Loucy (cell line): ENCODE results near the gene ZNF644.

Experiments
- H2AFZ ChIP-seq: fragments of 200-600 bp; sonication (generic); 2 replicates; pipeline ENCODE4 v1.6.0; 2016; ENCODE audit warnings: antibody characterized with exemption, mild to moderate bottlenecking, low read length, moderate library complexity
- H3F3A ChIP-seq: fragments of 200-600 bp; 2 replicates; pipeline ENCODE4 v1.6.0; 2016; ENCODE audit warnings: antibody characterized with exemption, low read depth, mild to moderate bottlenecking
- H3K27me3 ChIP-seq: fragments of 200-600 bp; sonication (generic); 2 replicates; pipeline ENCODE4 v1.6.1; 2014; ENCODE audit warnings: low read length, mild to moderate bottlenecking; ENCODE audit not compliant: insufficient read depth, poor library complexity, severe bottlenecking
- H3K36me3 ChIP-seq: fragments of 200-600 bp; sonication (generic); 2 replicates; pipeline ENCODE4 v1.6.1; 2016; ENCODE audit warnings: low read length; ENCODE audit not compliant: insufficient read depth
- H3K4me1 ChIP-seq: fragments of 200-600 bp; sonication (generic); 2 replicates; pipeline ENCODE4 v1.5.1; 2014; ENCODE audit warnings: low read length, mild to moderate bottlenecking; ENCODE audit not compliant: insufficient read depth, poor library complexity, severe bottlenecking
- H3K4me2 ChIP-seq: fragments of 200-600 bp; sonication (generic); 2 replicates; pipeline ENCODE4 v1.6.0; 2014; ENCODE audit warnings: antibody characterized with exemption, low read length, low read depth, mild to moderate bottlenecking; ENCODE audit not compliant: poor library complexity, severe bottlenecking
- H3K4me3 ChIP-seq: fragments of 200-600 bp; sonication (generic); 2 replicates; pipeline ENCODE4 v1.5.1; 2014; ENCODE audit warnings: low read length, mild to moderate bottlenecking, mixed read lengths; ENCODE audit not compliant: poor library complexity, severe bottlenecking
- H3K79me2 ChIP-seq: fragments of 200-600 bp; sonication (generic); 2 replicates; pipeline ENCODE4 v1.6.1; 2014; ENCODE audit warnings: low read length; ENCODE audit not compliant: insufficient read depth
- H3K9ac ChIP-seq: fragments of 200-600 bp; sonication (generic); 2 replicates; pipeline ENCODE4 v1.6.0; 2014; ENCODE audit warnings: mild to moderate bottlenecking, low read depth, low read length, moderate library complexity; ENCODE audit not compliant: poor library complexity, severe bottlenecking
- H3K9me2 ChIP-seq: fragments of 200-600 bp; sonication (generic); replicated peaks from 2 replicates; pipeline ENCODE4 v1.6.1; 2016; ENCODE audit warnings: low read depth, low read length, mixed read lengths
- H3K9me3 ChIP-seq: fragments of 200-600 bp; sonication (generic); 2 replicates; pipeline ENCODE4 v1.6.1; 2014; ENCODE audit warnings: mild to moderate bottlenecking, antibody characterized with exemption, low read length, low read depth; ENCODE audit not compliant: insufficient read depth
- H4K20me1 ChIP-seq: fragments of 200-600 bp; sonication (generic); 2 replicates; pipeline ENCODE4 v1.6.0; 2014; ENCODE audit warnings: antibody characterized with exemption, low read length, mild to moderate bottlenecking; ENCODE audit not compliant: insufficient read depth, poor library complexity, severe bottlenecking
- CTCF ChIP-seq: fragments of 200-600 bp; sonication (generic); conservative IDR thresholded peaks from 2 replicates; pipeline ENCODE4 v1.5.1; 2014; ENCODE audit warnings: mild to moderate bottlenecking, antibody characterized with exemption, low read length
- EZH2phosphoT487 ChIP-seq: fragments of 200-600 bp; IDR thresholded peaks from 2 replicates; pipeline ENCODE4 v1.6.1; 2018; ENCODE audit warnings: antibody characterized with exemption, mild to moderate bottlenecking, moderate library complexity, borderline replicate concordance

The ZNF644 gene

GRCh38 chr1:90948301-90948700 is 73.5 kb downstream of the ZNF644 start:
- Histone ChIP-seq H3K27me3 (no peaks in the 10 kb centered on the region), H3K36me3 (peaks cover 6% of the 10 kb centered on the region), H3K4me1 (no peaks in the 10 kb centered on the region), H4K20me1 (peaks cover 87% of the 10 kb centered on the region), H3K79me2 (peaks cover 92% of the 10 kb centered on the region), H3K9me3 (no peaks in the 10 kb centered on the region), H3K9ac (no peak overlapping the region), H3F3A (no peaks in the 10 kb centered on the region), H2AFZ (no peak overlapping the region), H3K9me2 (no peaks in the 10 kb centered on the region), H3K4me2 (no peak overlapping the region), H3K4me3 (no peak overlapping the region)
- TF ChIP-seq CTCF, result no peak

DNA sequence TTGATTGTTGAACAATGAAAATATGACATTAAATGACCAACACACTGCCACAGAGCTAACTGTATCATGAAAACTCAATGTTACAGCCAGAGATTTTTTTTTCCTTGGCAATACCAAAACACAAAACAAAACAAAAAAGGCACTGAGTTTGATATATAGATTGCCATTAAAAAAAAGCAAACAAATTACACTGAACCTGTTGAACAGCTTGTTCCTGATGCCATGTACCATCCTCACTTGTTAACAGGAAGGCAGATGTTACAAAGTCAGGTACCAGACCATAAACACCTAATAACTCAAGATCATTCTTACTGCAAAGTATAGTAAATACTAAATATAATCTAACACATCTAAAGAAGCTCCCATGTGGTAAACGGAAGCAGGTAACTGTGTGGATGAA is 75.2 kb downstream of the ZNF644 start:
- Histone ChIP-seq H3K4me1 (no peaks in the 10 kb centered on the region), H3K27me3 (no peaks in the 10 kb centered on the region), H3K4me3 (no peak overlapping the region), H3F3A (no peaks in the 10 kb centered on the region), H4K20me1 (peaks cover 82% of the 10 kb centered on the region), H2AFZ (no peak overlapping the region), H3K79me2 (peaks cover 86% of the 10 kb centered on the region), H3K9me3 (no peaks in the 10 kb centered on the region), H3K4me2 (no peak overlapping the region), H3K36me3 (peaks cover 6% of the 10 kb centered on the region), H3K9me2 (no peaks in the 10 kb centered on the region), H3K9ac (no peak overlapping the region)
- TF ChIP-seq EZH2phosphoT487, result no peak
- TF ChIP-seq CTCF, result no peak

GRCh38 chr1:90945287-90945686 is 76.5 kb downstream of the ZNF644 start:
- peaks cover 73% of the 10 kb centered on the region for H4K20me1 ChIP-seq
- no peak overlapping the region for H3K4me3 ChIP-seq
- H3F3A ChIP-seq, result no peaks in the 10 kb centered on the region
- peaks cover 78% of the 10 kb centered on the region for H3K79me2 ChIP-seq
- H3K4me2 ChIP-seq, result no peak overlapping the region
- H3K9me3 ChIP-seq, result no peaks in the 10 kb centered on the region
- H3K4me1 ChIP-seq, result no peaks in the 10 kb centered on the region
- no peaks in the 10 kb centered on the region for H3K27me3 ChIP-seq
- H2AFZ ChIP-seq, result no peak overlapping the region
- no peak for TF ChIP-seq EZH2phosphoT487
- no peak for TF ChIP-seq CTCF
- H3K36me3 ChIP-seq, result peaks cover 14% of the 10 kb centered on the region
- no peak overlapping the region for H3K9ac ChIP-seq
- H3K9me2 ChIP-seq, result no peaks in the 10 kb centered on the region
